Gastrocnemius medialis (tissue), 4 donors: Measurements from ENCODE around the gene TMEM150C. TPM values are rescaled to one million over a fixed set of nuclear protein-coding genes. Genes with fewer than 3 reads are reported as not detected.

Experiments
- ATAC-seq, 2 donors: fragments of 150-250 bp; one replicate each; pipeline ENCODE4 v1.9.1; 2016
- DNase-seq, 2 donors: peaks; one replicate each; pipeline ENCODE4 v3.0.0-alpha.2; 2019
- H3K27ac ChIP-seq, 4 donors: fragments of 200-600 bp; sonication (generic); 1 replicate in 1 of 4; 2 replicates in 3 of 4; pipeline ENCODE4 v1.5.1; 2016 to 2018; ENCODE audit warnings: mild to moderate bottlenecking in 2 of 4, moderate library complexity in 1 of 4
- H3K27me3 ChIP-seq, 3 donors: fragments of 200-600 bp; sonication (generic) in 2 of 3; 1 replicate in 1 of 3; 2 replicates in 2 of 3; pipeline versions ENCODE4 v1.5.1 to v1.6.0; 2016 to 2019; ENCODE audit warnings: mild to moderate bottlenecking in 1 of 3, moderate library complexity in 1 of 3
- H3K36me3 ChIP-seq, 2 donors: fragments of 200-600 bp; sonication (generic) in 1 of 2; one replicate each; pipeline ENCODE4 v1.5.1; 2017 to 2018
- H3K4me1 ChIP-seq, 2 donors: fragments of 200-600 bp; sonication (generic) in 1 of 2; one replicate each; pipeline ENCODE4 v1.5.1; 2016 to 2017; ENCODE audit warnings: mild to moderate bottlenecking in 2 of 2
- H3K4me3 ChIP-seq, 4 donors: fragments of 200-600 bp; sonication (generic) in 3 of 4; 1 replicate in 1 of 4; 2 replicates in 3 of 4; pipeline ENCODE4 v1.5.1; 2016 to 2019; ENCODE audit warnings: mild to moderate bottlenecking in 2 of 4
- H3K9me3 ChIP-seq, 3 donors: fragments of 200-600 bp; sonication (generic) in 2 of 3; 1 replicate in 1 of 3; 2 replicates in 2 of 3; pipeline ENCODE4 v1.5.1; 2016 to 2019
- POLR2A ChIP-seq, 2 donors: fragments of 450-650 bp; IDR thresholded peaks; one replicate each; pipeline ENCODE4 v1.6.1; 2017; ENCODE audit warnings: antibody characterized with exemption in 2 of 2, mild to moderate bottlenecking in 2 of 2, moderate library complexity in 2 of 2
- in situ Hi-C, 4 donors: fragments of 200-750 bp; cut with MboI; loops; one replicate each; pipeline versions ENCODE4 v1.15.0 to v1.8.0; 2017; ENCODE audit warnings: low sequenced_read_pairs in 4 of 4
- intact Hi-C: fragments of 100-400 bp; cut with DNase I; formaldehyde crosslinking; loops from one replicate; pipeline ENCODE4 v1.15.1; 2023; ENCODE audit warnings: low total_unique reads
- total RNA-seq, 4 donors: library from RNA; depleted of rRNA; stranded (reverse); fragments of >200 nt; gene quantifications; one replicate each; pipeline versions ENCODE4 v1.1.0 to v1.2.3, GENCODE V29; 2016
- TF ChIP-seq, protein P1 (sequence below), 5 experiments: fragments of 450-650 bp in 3 of 5; fragments of 200-600 bp in 2 of 5; sonication (generic) in 2 of 5; IDR thresholded peaks in 4 of 5; conservative IDR thresholded peaks in 1 of 5; 1 replicate in 4 of 5; 2 replicates in 1 of 5; pipeline ENCODE4 v1.5.1; 2016 to 2019; ENCODE audit warnings: antibody characterized with exemption in 5 of 5, mild to moderate bottlenecking in 3 of 5, moderate library complexity in 3 of 5

The TMEM150C gene
- total RNA-seq, 4 donors from 2014 or later: 5.5 to 13.5 (median 7.8) TPM

DNA sequence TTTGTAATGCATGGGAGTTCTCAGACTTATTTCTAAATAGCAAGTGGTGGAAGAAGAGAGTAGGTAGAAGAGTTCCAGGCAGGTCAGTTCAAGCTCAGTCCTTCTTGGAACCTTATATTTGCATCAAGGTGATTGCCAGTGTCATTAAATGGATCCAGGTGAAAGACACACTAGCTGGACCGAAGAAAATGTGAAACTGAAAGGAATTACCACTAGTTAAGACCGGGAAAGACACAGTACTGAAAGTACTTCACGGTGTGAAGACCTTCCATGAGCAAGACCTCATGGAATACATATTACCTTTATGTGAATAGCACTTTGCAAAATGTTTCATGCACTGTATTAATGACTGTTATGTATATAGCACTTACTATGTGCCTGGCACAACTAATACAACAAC, 19.1 kb downstream of the TMEM150C start:
- TF ChIP-seq, protein P1, sequence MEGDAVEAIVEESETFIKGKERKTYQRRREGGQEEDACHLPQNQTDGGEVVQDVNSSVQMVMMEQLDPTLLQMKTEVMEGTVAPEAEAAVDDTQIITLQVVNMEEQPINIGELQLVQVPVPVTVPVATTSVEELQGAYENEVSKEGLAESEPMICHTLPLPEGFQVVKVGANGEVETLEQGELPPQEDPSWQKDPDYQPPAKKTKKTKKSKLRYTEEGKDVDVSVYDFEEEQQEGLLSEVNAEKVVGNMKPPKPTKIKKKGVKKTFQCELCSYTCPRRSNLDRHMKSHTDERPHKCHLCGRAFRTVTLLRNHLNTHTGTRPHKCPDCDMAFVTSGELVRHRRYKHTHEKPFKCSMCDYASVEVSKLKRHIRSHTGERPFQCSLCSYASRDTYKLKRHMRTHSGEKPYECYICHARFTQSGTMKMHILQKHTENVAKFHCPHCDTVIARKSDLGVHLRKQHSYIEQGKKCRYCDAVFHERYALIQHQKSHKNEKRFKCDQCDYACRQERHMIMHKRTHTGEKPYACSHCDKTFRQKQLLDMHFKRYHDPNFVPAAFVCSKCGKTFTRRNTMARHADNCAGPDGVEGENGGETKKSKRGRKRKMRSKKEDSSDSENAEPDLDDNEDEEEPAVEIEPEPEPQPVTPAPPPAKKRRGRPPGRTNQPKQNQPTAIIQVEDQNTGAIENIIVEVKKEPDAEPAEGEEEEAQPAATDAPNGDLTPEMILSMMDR (IDR thresholded peaks at IDR 0.05 in 4 of 5, conservative IDR thresholded peaks at IDR 0.05 in 1 of 5): no peak
- TF ChIP-seq POLR2A (IDR thresholded peaks at IDR 0.05): no peak
- Histone ChIP-seq H3K27me3 (no peaks in the 10 kb centered on the region), H3K4me1 (no peaks in the 10 kb centered on the region), H3K4me3 (no peak overlapping the region), H3K27ac (no peak overlapping the region), H3K36me3 (no peaks in the 10 kb centered on the region), H3K9me3 (no peaks in the 10 kb centered on the region)
- in situ Hi-C loops: no loop called here
- intact Hi-C loops: no loop called here
- no peak for DNase-seq
- ATAC-seq: no peak

DNA sequence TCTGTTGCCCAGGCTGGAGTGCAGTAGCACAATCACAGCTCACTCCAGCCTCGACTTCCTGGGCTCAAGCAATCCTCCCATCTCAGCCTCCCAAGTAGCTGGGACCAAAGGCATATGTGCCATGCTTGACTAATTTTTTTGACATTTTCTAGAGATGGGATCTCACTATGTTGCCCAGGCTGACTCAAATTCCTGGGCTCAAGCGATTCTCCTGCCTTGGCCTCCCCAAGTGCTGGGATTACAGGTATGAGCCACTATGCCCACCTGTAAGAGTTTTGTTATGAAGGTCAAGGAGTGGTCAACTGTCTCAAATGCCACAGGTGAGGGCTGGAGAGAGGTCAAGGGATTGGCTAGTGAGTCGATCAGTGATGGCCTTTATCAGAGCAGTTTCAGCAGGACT, 32.5 kb downstream of the TMEM150C start:
- no peak for ATAC-seq
- in situ Hi-C loops: no loop called here
- intact Hi-C loops: no loop called here

DNA sequence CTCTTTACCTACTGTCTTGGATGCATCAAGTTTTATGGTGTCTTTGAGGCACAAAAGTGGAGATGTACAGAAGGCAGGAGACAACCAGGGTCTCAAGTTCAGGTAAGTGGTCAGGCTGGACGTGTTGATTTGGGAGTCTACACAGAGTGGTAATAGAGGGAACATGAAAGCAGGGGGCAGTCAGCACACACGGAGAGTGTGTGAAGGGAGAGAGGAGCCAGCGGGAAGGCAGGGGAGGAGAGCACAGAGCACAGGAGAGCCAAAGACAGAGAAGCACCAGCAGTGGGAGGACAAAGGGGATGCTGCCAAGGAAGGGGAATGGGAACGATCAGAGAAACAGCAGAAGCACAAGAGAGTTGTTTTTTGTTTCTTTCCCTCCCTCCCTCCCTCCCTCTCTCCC, 32.9 kb downstream of the TMEM150C start:
- TF ChIP-seq, protein P1 (IDR thresholded peaks at IDR 0.05 in 4 of 5, conservative IDR thresholded peaks at IDR 0.05 in 1 of 5): no peak
- no peak for TF ChIP-seq POLR2A (IDR thresholded peaks at IDR 0.05)
- no peak for DNase-seq
- no peaks in the 10 kb centered on the region for H3K9me3 ChIP-seq
- no peak for ATAC-seq
- H3K27ac ChIP-seq: no peak overlapping the region
- intact Hi-C loops (no loop called here), in situ Hi-C loops (no loop called here)
- H3K36me3 ChIP-seq: no peaks in the 10 kb centered on the region
- no peaks in the 10 kb centered on the region for H3K4me1 ChIP-seq
- no peaks in the 10 kb centered on the region for H3K27me3 ChIP-seq
- no peak overlapping the region for H3K4me3 ChIP-seq

More for the DNA sequence above, 32.5 kb downstream of the TMEM150C start:
- TF ChIP-seq, protein P1 (IDR thresholded peaks at IDR 0.05 in 4 of 5, conservative IDR thresholded peaks at IDR 0.05 in 1 of 5): no peak
- no peak for TF ChIP-seq POLR2A (IDR thresholded peaks at IDR 0.05)
- Histone ChIP-seq H3K9me3 (no peaks in the 10 kb centered on the region), H3K4me1 (no peaks in the 10 kb centered on the region), H3K36me3 (no peaks in the 10 kb centered on the region), H3K4me3 (no peak overlapping the region), H3K27ac (no peak overlapping the region), H3K27me3 (no peaks in the 10 kb centered on the region)
- DNase-seq: no peak

DNA sequence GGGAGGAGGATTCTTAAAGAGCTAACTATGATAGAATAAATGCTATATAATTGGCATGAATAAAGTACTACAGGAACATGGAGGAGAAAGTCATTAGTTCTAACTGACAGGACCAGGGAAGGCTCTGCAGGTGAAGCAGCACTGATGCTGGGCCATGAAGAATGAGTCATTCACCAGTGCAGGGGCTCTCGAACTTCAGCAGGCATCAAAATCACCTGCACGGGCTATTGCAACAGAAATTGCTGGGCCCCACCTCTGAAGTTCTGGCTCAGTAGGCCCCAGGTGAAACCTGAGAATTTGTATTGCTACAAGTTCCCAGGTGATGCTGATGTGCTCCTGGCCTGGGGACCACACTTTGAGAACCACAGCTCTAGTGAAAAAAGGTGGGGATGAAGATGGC, 33.7 kb downstream of the TMEM150C start:
- ATAC-seq (no peak), DNase-seq (no peak)
- no peaks in the 10 kb centered on the region for H3K4me1 ChIP-seq
- no peak for TF ChIP-seq POLR2A (IDR thresholded peaks at IDR 0.05)
- TF ChIP-seq, protein P1 (IDR thresholded peaks at IDR 0.05 in 4 of 5, conservative IDR thresholded peaks at IDR 0.05 in 1 of 5): no peak
- H3K27me3 ChIP-seq: no peaks in the 10 kb centered on the region
- in situ Hi-C loops: no loop called here
- H3K4me3 ChIP-seq: no peak overlapping the region
- H3K9me3 ChIP-seq: no peaks in the 10 kb centered on the region
- no peak overlapping the region for H3K27ac ChIP-seq
- H3K36me3 ChIP-seq: no peaks in the 10 kb centered on the region
- intact Hi-C loops: no loop called here

DNA sequence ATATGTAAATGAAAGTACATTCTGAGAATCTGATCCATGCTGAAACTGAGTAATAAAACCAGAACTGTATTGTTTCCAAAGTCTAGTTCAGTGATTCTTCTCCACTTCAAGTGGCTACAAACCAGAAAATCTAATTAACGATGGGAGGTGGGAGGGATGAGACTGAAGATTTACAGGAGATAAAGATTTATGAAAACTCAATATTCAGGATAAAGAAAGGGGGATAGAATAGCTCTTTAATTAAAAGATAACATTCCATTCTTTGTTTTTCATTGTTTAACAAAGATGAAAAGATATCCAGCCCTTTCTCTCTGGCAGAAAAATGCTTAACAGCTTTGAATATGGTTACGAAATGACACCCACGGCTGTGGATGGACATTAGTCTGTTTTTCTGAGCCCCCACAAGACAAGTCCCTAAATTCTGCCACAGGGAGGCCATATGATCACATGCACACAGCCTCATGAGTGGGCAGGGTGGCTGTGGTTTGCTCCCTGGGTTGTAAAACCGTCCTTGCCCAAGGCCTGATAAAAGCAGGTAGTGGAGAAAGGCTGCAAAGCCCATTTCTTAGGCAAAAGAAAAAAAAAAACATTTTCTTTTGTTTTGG, 36.4 kb downstream of the TMEM150C start:
- H3K36me3 ChIP-seq: no peaks in the 10 kb centered on the region
- H3K4me3 ChIP-seq: no peak overlapping the region
- no peak for ATAC-seq
- intact Hi-C loops (no loop called here), in situ Hi-C loops (no loop called here)
- H3K27me3 ChIP-seq: no peaks in the 10 kb centered on the region
- TF ChIP-seq, protein P1 (IDR thresholded peaks at IDR 0.05 in 4 of 5, conservative IDR thresholded peaks at IDR 0.05 in 1 of 5): no peak
- TF ChIP-seq POLR2A (IDR thresholded peaks at IDR 0.05): no peak
- H3K9me3 ChIP-seq: no peaks in the 10 kb centered on the region
- DNase-seq: no peak
- H3K27ac ChIP-seq: no peak overlapping the region
- no peaks in the 10 kb centered on the region for H3K4me1 ChIP-seq
